Measurements from ENCODE around the gene MXD1.

DNA sequence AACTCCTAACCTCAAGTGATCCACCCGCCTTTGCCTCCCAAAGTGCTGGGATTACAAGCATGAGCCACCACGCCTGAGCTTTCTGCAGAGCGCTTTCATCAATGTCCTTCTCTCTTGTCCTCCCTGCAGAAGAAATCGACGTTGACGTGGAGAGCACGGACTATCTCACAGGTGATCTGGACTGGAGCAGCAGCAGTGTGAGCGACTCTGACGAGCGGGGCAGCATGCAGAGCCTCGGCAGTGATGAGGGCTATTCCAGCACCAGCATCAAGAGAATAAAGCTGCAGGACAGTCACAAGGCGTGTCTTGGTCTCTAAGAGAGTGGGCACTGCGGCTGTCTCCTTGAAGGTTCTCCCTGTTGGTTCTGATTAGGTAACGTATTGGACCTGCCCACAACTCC, 23.1 kb downstream of the MXD1 start:
- TF ChIP-seq, protein P1, sequence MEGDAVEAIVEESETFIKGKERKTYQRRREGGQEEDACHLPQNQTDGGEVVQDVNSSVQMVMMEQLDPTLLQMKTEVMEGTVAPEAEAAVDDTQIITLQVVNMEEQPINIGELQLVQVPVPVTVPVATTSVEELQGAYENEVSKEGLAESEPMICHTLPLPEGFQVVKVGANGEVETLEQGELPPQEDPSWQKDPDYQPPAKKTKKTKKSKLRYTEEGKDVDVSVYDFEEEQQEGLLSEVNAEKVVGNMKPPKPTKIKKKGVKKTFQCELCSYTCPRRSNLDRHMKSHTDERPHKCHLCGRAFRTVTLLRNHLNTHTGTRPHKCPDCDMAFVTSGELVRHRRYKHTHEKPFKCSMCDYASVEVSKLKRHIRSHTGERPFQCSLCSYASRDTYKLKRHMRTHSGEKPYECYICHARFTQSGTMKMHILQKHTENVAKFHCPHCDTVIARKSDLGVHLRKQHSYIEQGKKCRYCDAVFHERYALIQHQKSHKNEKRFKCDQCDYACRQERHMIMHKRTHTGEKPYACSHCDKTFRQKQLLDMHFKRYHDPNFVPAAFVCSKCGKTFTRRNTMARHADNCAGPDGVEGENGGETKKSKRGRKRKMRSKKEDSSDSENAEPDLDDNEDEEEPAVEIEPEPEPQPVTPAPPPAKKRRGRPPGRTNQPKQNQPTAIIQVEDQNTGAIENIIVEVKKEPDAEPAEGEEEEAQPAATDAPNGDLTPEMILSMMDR (optimal IDR thresholded peaks at IDR 0.05 in 1 of 3, IDR thresholded peaks at IDR 0.05 in 1 of 3, conservative IDR thresholded peaks at IDR 0.05 in 1 of 3; ENCODE audit: extremely low read depth in 1 of 3, insufficient read depth in 2 of 3, low read length in 3 of 3), result no peak
- no peak for TF ChIP-seq EZH2 (IDR thresholded peaks at IDR 0.05; ENCODE audit: low read length)

All from keratinocyte (primary cell).